ENCODE data around the gene SRC. TPM values are rescaled to one million over a fixed set of nuclear protein-coding genes. Genes with fewer than 3 reads are reported as not detected.

Gene SRC
- total and polyA plus RNA-seq, 2 donors (not counting 3 experiments of a cell fraction or from before 2014, with no cell fraction given) = 22.6 to 29.4 TPM

- ChIA-PET POLR2A (no interaction called here), CTCF (no interaction called here)
- H2AFZ ChIP-seq (ENCODE audit: low read depth, low read length) = no peak overlapping the region
- H3K9me1 ChIP-seq (replicated peaks; ENCODE audit: control insufficient read depth, extremely low read depth, insufficient read depth, low read length) = no peaks in the 10 kb centered on the region
- TF ChIP-seq GATA2 (IDR thresholded peaks at IDR 0.05; ENCODE audit: insufficient read depth, insufficient read length, low read depth, low read length) = no peak
- TF ChIP-seq POLR2AphosphoS5 (IDR thresholded peaks at IDR 0.05; ENCODE audit: insufficient read depth, low read depth, low read length) = no peak
- no peak for TF ChIP-seq FOS (IDR thresholded peaks at IDR 0.05; ENCODE audit: borderline replicate concordance, insufficient read depth, low read length)
- TF ChIP-seq MYC (IDR thresholded peaks at IDR 0.05; ENCODE audit: low read depth, low read length) = no peak
- TF ChIP-seq CTCF (IDR thresholded peaks at IDR 0.05; ENCODE audit: extremely low read depth in 1 of 2, insufficient read depth in 1 of 2, low read depth in 1 of 2, low read length in 2 of 2) = no peak
- no peak for TF ChIP-seq JUN (IDR thresholded peaks at IDR 0.05; ENCODE audit: borderline replicate concordance, insufficient read depth, insufficient read length, low read depth)
- no peak for TF ChIP-seq EZH2 (IDR thresholded peaks at IDR 0.05; ENCODE audit: borderline replicate concordance, low read depth, low read length, severe bottlenecking)
- TF ChIP-seq POLR2A (IDR thresholded peaks at IDR 0.05; ENCODE audit: low read depth, low read length) = no peak
- TF ChIP-seq MAX (IDR thresholded peaks at IDR 0.05; ENCODE audit: insufficient read depth, insufficient read length) = no peak
- H3K4me1 ChIP-seq (ENCODE audit: control insufficient read depth, extremely low read depth, insufficient read depth, low read length) = no peaks in the 10 kb centered on the region
- peaks cover 7 to 21% of the 10 kb centered on the region in 2 experiments for H3K27me3 ChIP-seq (ENCODE audit: control insufficient read depth in 2 of 2, insufficient read depth in 2 of 2, low read length in 2 of 2)
- intact Hi-C loops (cut with micrococcal nuclease) (no loop called here), dilution Hi-C loops (cut with MboI; ENCODE audit: extremely low pct_ligation_motif_present, low sequenced_read_pairs) (no loop called here)
- no peaks in the 10 kb centered on the region for H4K20me1 ChIP-seq (replicated peaks; ENCODE audit: control insufficient read depth, extremely low read depth, insufficient read depth, low read length)
- FAIRE-seq (no peak), DNase-seq (ENCODE audit: low read depth, low spot score) (no peak)
- no peak overlapping the region for H3K4me3 ChIP-seq (replicated peaks in 1 of 3; ENCODE audit: insufficient read depth in 1 of 3, low read depth in 1 of 3, low read length in 3 of 3)
- H3K36me3 ChIP-seq (ENCODE audit: control insufficient read depth in 2 of 2, extremely low read depth in 1 of 2, insufficient read depth in 2 of 2, low read length in 2 of 2) = no peaks in the 10 kb centered on the region
- no peaks in the 10 kb centered on the region for H3K79me2 ChIP-seq (ENCODE audit: control insufficient read depth, insufficient read depth, low read length)
- no peak overlapping the region for H3K4me2 ChIP-seq (ENCODE audit: insufficient read depth, low read length)
- H3K9ac ChIP-seq (replicated peaks; ENCODE audit: extremely low read depth, insufficient read depth, low read length) = no peak overlapping the region
- no TSS peak for BruUV-seq (replicated peaks)
- no peak overlapping the region for H3K27ac ChIP-seq (ENCODE audit: insufficient read depth, low read depth, low read length)
- H3K9me3 ChIP-seq (replicated peaks; ENCODE audit: control insufficient read depth, insufficient read depth, low read length) = no peaks in the 10 kb centered on the region
Observed at GRCh38 chr20:37432606-37433005, 86.7 kb downstream of the SRC start.

Data from endothelial cell of umbilical vein (primary cell).